ENCODE data around the gene ARMC8.

ARMC8 gene

DNA sequence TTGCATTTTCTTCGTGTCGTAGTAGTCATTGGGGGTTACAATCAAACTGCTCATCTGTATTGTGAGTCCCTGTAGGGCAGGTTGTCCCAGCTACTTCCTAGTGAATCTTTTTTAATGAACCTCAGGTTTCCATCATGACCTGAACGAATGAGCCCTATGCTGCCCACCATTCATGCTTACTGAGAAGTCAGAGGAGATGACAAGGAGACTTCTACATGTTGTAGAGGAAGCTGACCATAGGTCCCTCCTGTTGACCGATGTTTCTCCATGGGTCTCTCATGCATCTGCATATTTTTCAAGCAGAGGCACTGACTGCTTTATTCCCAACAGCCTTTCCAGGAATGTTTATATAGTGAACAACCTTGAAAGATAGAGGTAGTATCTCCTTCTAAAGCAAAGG is 147.5 kb downstream of the ARMC8 start:
- H3K9me3 ChIP-seq (ENCODE audit: control insufficient read depth in 2 of 2, low read length in 2 of 2) = no peaks in the 10 kb centered on the region
- H3K4me1 ChIP-seq (ENCODE audit: control insufficient read depth in 2 of 2, insufficient read depth in 2 of 2, low read length in 2 of 2) = peaks cover 0 to 4% of the 10 kb centered on the region in 2 donors
- H3K9ac ChIP-seq (ENCODE audit: low read depth in 1 of 2, low read length in 2 of 2) = no peak overlapping the region
- H3K4me3 ChIP-seq (ENCODE audit: low read length in 2 of 2) = no peak overlapping the region
- no peak overlapping the region for H3K27ac ChIP-seq (ENCODE audit: low read depth in 2 of 2, low read length in 2 of 2)
- H3K27me3 ChIP-seq (ENCODE audit: control insufficient read depth in 2 of 2, insufficient read depth in 2 of 2, low read length in 2 of 2) = peaks cover 2 to 3% of the 10 kb centered on the region in 2 donors
- H3K36me3 ChIP-seq (ENCODE audit: control insufficient read depth in 2 of 2, insufficient read depth in 2 of 2, low read length in 2 of 2) = no peaks in the 10 kb centered on the region

DNA sequence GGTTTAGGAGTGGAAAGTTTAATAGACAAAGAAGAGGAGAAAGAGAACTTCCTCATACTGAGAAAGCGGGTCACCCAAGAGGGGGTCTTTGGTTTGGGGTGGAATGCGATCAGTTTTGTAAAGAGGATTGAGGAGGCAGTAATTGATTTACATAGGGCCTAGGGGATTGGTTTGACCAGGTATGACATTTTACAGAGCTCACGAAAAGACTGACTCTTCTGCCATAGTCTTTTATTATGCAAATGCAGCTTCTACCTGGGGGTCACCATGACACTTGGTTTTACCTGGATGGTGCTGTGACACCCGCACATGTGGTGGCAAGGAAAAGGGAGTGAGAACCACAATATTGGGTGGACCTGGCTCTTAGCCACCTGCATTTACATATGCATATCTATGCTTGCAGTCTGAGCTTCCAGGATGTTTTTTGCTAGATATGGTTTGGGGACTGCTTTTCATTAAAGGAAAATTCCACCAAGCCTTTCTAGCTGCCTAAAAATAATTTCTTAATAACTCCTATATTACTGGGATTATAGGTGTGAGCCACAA is 149.4 kb downstream of the ARMC8 start:
- Histone ChIP-seq H3K9ac (ENCODE audit: low read depth in 1 of 2, low read length in 2 of 2) (no peak overlapping the region), H3K27me3 (ENCODE audit: control insufficient read depth in 2 of 2, insufficient read depth in 2 of 2, low read length in 2 of 2) (peaks cover 0 to 3% of the 10 kb centered on the region in 2 donors), H3K27ac (ENCODE audit: low read depth in 2 of 2, low read length in 2 of 2) (no peak overlapping the region)

DNA sequence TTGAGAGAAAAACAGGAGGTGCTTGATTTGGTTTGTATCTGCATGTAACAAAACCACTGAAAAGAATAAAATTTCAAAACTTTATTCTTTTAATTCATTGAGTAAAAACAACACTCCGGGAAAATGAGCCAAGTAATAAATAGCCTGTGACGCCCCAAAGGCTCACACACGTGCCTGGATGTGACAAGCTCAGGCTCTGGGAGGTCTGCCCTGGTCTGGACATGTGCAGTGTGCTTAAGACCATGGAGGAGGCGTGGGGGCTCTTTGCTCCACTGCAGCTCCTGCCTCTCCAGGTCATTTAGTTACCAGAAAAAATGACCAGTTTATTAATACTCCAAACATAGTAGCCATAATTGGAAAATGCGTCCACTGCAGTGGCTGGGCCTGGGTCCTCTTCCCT is 151.1 kb downstream of the ARMC8 start:
- Histone ChIP-seq H3K9me3 (ENCODE audit: control insufficient read depth in 2 of 2, low read length in 2 of 2) (no peaks in the 10 kb centered on the region), H3K36me3 (ENCODE audit: control insufficient read depth in 2 of 2, insufficient read depth in 2 of 2, low read length in 2 of 2) (no peaks in the 10 kb centered on the region), H3K27me3 (ENCODE audit: control insufficient read depth in 2 of 2, insufficient read depth in 2 of 2, low read length in 2 of 2) (peaks cover 0 to 3% of the 10 kb centered on the region in 2 donors), H3K4me3 (ENCODE audit: low read length in 2 of 2) (no peak overlapping the region), H3K9ac (ENCODE audit: low read depth in 1 of 2, low read length in 2 of 2) (no peak overlapping the region), H3K27ac (ENCODE audit: low read depth in 2 of 2, low read length in 2 of 2) (no peak overlapping the region), H3K4me1 (ENCODE audit: control insufficient read depth in 2 of 2, insufficient read depth in 2 of 2, low read length in 2 of 2) (no peaks in the 10 kb centered on the region)

More for the DNA sequence above, 149.4 kb downstream of the ARMC8 start:
- Histone ChIP-seq H3K4me3 (ENCODE audit: low read length in 2 of 2) (no peak overlapping the region), H3K36me3 (ENCODE audit: control insufficient read depth in 2 of 2, insufficient read depth in 2 of 2, low read length in 2 of 2) (no peaks in the 10 kb centered on the region), H3K9me3 (ENCODE audit: control insufficient read depth in 2 of 2, low read length in 2 of 2) (no peaks in the 10 kb centered on the region), H3K4me1 (ENCODE audit: control insufficient read depth in 2 of 2, insufficient read depth in 2 of 2, low read length in 2 of 2) (no peaks in the 10 kb centered on the region)

DNA sequence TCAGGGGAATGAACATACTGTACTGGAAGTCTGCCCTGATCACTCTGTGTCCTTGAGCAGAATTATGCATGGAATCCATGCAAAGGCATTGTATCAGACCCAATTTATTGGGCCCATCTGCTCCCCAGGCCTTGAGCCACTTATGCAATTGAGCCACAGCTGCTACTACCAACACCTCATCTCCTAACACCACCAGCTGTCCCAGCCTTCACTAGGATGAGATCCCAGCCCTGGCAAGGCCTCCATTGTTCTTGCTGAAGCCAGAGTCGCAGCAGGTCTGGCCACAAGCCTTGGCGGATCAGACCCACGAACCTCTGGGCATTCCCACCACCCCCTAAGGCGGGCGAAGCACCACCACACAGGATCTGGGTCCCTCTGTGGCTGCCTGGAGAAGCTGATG is 151.7 kb downstream of the ARMC8 start:
- Histone ChIP-seq H3K27me3 (ENCODE audit: control insufficient read depth in 2 of 2, insufficient read depth in 2 of 2, low read length in 2 of 2) (peaks cover 0 to 3% of the 10 kb centered on the region in 2 donors), H3K36me3 (ENCODE audit: control insufficient read depth in 2 of 2, insufficient read depth in 2 of 2, low read length in 2 of 2) (no peaks in the 10 kb centered on the region), H3K4me1 (ENCODE audit: control insufficient read depth in 2 of 2, insufficient read depth in 2 of 2, low read length in 2 of 2) (no peaks in the 10 kb centered on the region), H3K9me3 (ENCODE audit: control insufficient read depth in 2 of 2, low read length in 2 of 2) (no peaks in the 10 kb centered on the region), H3K9ac (ENCODE audit: low read depth in 1 of 2, low read length in 2 of 2) (no peak overlapping the region), H3K4me3 (ENCODE audit: low read length in 2 of 2) (no peak overlapping the region), H3K27ac (ENCODE audit: low read depth in 2 of 2, low read length in 2 of 2) (no peak overlapping the region)

DNA sequence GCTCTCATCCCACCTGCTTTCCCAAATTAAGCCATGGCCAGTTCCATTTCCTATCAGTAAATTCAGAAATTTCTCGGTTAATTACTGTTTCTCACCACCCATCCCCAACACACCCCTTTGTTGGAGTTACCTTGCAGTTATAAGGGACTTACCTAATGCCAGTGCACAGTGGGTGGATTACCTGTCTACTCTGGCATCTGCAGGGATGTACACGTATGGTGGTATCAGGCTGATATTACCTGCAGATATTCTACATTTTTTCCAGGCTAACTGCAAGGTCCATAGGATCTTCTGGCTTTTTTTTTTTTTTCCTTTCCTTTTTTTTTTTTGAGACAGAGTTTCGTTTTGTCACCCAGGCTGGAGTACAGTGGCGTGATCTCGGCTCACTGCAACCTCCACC is 153.4 kb downstream of the ARMC8 start:
- no peak overlapping the region for H3K9ac ChIP-seq (ENCODE audit: low read depth in 1 of 2, low read length in 2 of 2)
- H3K36me3 ChIP-seq (ENCODE audit: control insufficient read depth in 2 of 2, insufficient read depth in 2 of 2, low read length in 2 of 2) = no peaks in the 10 kb centered on the region
- no peak overlapping the region for H3K27ac ChIP-seq (ENCODE audit: low read depth in 2 of 2, low read length in 2 of 2)
- no peak overlapping the region for H3K4me3 ChIP-seq (ENCODE audit: low read length in 2 of 2)
- peaks cover 2% of the 10 kb centered on the region in 2 donors for H3K27me3 ChIP-seq (ENCODE audit: control insufficient read depth in 2 of 2, insufficient read depth in 2 of 2, low read length in 2 of 2)
- H3K4me1 ChIP-seq (ENCODE audit: control insufficient read depth in 2 of 2, insufficient read depth in 2 of 2, low read length in 2 of 2) = no peaks in the 10 kb centered on the region
- no peaks in the 10 kb centered on the region for H3K9me3 ChIP-seq (ENCODE audit: control insufficient read depth in 2 of 2, low read length in 2 of 2)

DNA sequence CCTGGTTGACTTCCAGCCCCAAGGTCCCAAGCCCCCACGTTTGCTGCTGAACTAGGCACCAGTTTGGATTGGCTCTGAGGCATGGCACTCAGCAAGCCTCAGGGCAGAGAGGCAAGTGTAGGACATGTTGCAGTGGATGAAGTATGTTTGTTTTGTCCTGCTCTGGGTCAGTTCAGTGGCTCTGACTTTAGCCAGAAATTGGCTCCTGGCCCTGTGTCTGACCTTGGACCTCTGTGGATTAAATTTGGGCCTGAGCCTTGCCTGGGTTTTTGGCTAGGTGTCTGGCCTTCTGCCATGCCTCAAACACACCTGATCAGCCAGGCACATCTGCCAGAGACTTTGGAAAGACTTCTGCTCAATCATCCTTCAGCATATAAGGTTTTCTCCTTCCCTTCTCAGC is 157.7 kb downstream of the ARMC8 start:
- Histone ChIP-seq H3K4me1 (ENCODE audit: control insufficient read depth in 2 of 2, insufficient read depth in 2 of 2, low read length in 2 of 2) (peaks cover 0 to 3% of the 10 kb centered on the region in 2 donors), H3K27me3 (ENCODE audit: control insufficient read depth in 2 of 2, insufficient read depth in 2 of 2, low read length in 2 of 2) (peaks cover 9 to 13% of the 10 kb centered on the region in 2 donors), H3K27ac (ENCODE audit: low read depth in 2 of 2, low read length in 2 of 2) (no peak overlapping the region)

More for the DNA sequence above, 157.7 kb downstream of the ARMC8 start:
- Histone ChIP-seq H3K4me3 (ENCODE audit: low read length in 2 of 2) (no peak overlapping the region), H3K9ac (ENCODE audit: low read depth in 1 of 2, low read length in 2 of 2) (no peak overlapping the region), H3K36me3 (ENCODE audit: control insufficient read depth in 2 of 2, insufficient read depth in 2 of 2, low read length in 2 of 2) (no peaks in the 10 kb centered on the region), H3K9me3 (ENCODE audit: control insufficient read depth in 2 of 2, low read length in 2 of 2) (no peaks in the 10 kb centered on the region)

Measured in mucosa of rectum (tissue), 2 donors.